Mesenchymal stem cell (in vitro differentiated cells and primary cell): Measurements from ENCODE around the gene TMEM72.

ENCODE experiments used
- DNase-seq: peaks from one replicate; pipeline ENCODE4 v3.0.0-alpha.2; 2013
- H2AFZ ChIP-seq: one replicate; pipeline ENCODE4 v1.6.1; 2013; ENCODE audit warnings: low read depth, mild to moderate bottlenecking, control low read depth, inconsistent platforms, low read length, moderate library complexity
- H2AK5ac ChIP-seq: 2 replicates; pipeline ENCODE4 v1.6.1; 2013; ENCODE audit warnings: low read length, moderate library complexity, mild to moderate bottlenecking, inconsistent platforms; ENCODE audit not compliant: severe bottlenecking
- H2BK120ac ChIP-seq: one replicate; pipeline ENCODE4 v1.6.1; 2013; ENCODE audit warnings: low read depth, mild to moderate bottlenecking, inconsistent platforms, low read length, moderate library complexity
- H2BK12ac ChIP-seq, 2 experiments: one replicate each; pipeline ENCODE4 v1.6.1; 2013; ENCODE audit warnings: inconsistent platforms in 2 of 2, low read length in 2 of 2, mild to moderate bottlenecking in 2 of 2, moderate library complexity in 2 of 2, control low read depth in 1 of 2
- H2BK15ac ChIP-seq: one replicate; pipeline ENCODE4 v1.6.1; 2013; ENCODE audit warnings: mild to moderate bottlenecking, low read depth, inconsistent platforms; ENCODE audit not compliant: poor library complexity, severe bottlenecking
- H2BK5ac ChIP-seq: 2 replicates; pipeline ENCODE4 v1.6.1; 2013; ENCODE audit warnings: low read depth, mild to moderate bottlenecking, low read length, control low read depth, inconsistent platforms; ENCODE audit not compliant: poor library complexity, severe bottlenecking
- H3K14ac ChIP-seq, 2 experiments: one replicate each; pipeline ENCODE4 v1.6.1; 2013; ENCODE audit warnings: inconsistent platforms in 2 of 2, low read length in 2 of 2, control low read depth in 1 of 2, mild to moderate bottlenecking in 1 of 2, moderate library complexity in 1 of 2
- H3K18ac ChIP-seq, 2 experiments: one replicate each; pipeline ENCODE4 v1.6.1; 2013; ENCODE audit warnings: inconsistent platforms in 2 of 2, low read length in 2 of 2, control low read depth in 1 of 2, low read depth in 1 of 2, mild to moderate bottlenecking in 1 of 2
- H3K23ac ChIP-seq, 2 experiments: one replicate each; pipeline ENCODE4 v1.6.1; 2013; ENCODE audit warnings: inconsistent platforms in 2 of 2, low read length in 2 of 2, mild to moderate bottlenecking in 2 of 2, moderate library complexity in 2 of 2, control low read depth in 1 of 2
- H3K27ac ChIP-seq: 2 replicates; pipeline ENCODE4 v1.5.1; 2013; ENCODE audit warnings: mild to moderate bottlenecking, moderate library complexity, low read length, control low read depth, inconsistent platforms; ENCODE audit not compliant: poor library complexity, severe bottlenecking
- H3K27me3 ChIP-seq, 2 experiments: 2 replicates each; pipeline versions ENCODE4 v1.6.1 to v1.7.0; 2013; ENCODE audit warnings: low read length in 2 of 2, mild to moderate bottlenecking in 2 of 2, moderate library complexity in 2 of 2, control low read depth in 1 of 2, inconsistent platforms in 1 of 2; ENCODE audit not compliant: control insufficient read depth in 1 of 2, insufficient read depth in 1 of 2
- H3K36me3 ChIP-seq, 2 experiments: 2 replicates each; pipeline versions ENCODE4 v1.6.1 to v1.7.0; 2013; ENCODE audit warnings: low read length in 2 of 2, control low read depth in 1 of 2, inconsistent platforms in 1 of 2, low read depth in 1 of 2, mild to moderate bottlenecking in 1 of 2; ENCODE audit not compliant: insufficient read depth in 2 of 2, control insufficient read depth in 1 of 2
- H3K4ac ChIP-seq, 2 experiments: one replicate each; pipeline ENCODE4 v1.6.1; 2013; ENCODE audit warnings: inconsistent platforms in 2 of 2, low read length in 2 of 2, mild to moderate bottlenecking in 2 of 2, moderate library complexity in 2 of 2, control low read depth in 1 of 2, low read depth in 1 of 2
- H3K4me1 ChIP-seq: 2 replicates; pipeline ENCODE4 v1.6.1; 2013; ENCODE audit warnings: low read depth, low read length, control low read depth; ENCODE audit not compliant: control insufficient read depth, insufficient read depth
- H3K4me2 ChIP-seq: 2 replicates; pipeline ENCODE4 v1.6.1; 2013; ENCODE audit warnings: low read length, mild to moderate bottlenecking, inconsistent platforms; ENCODE audit not compliant: poor library complexity, severe bottlenecking
- H3K4me3 ChIP-seq, 2 experiments: 2 replicates each; pipeline versions ENCODE4 v1.5.1 to v1.7.0; 2013; ENCODE audit warnings: low read length in 2 of 2, mild to moderate bottlenecking in 2 of 2, control low read depth in 1 of 2, low read depth in 1 of 2; ENCODE audit not compliant: insufficient read depth in 1 of 2
- H3K79me1 ChIP-seq: replicated peaks from 2 replicates; pipeline ENCODE4 v1.6.1; 2013; ENCODE audit warnings: mild to moderate bottlenecking, control low read depth, low read length, inconsistent platforms; ENCODE audit not compliant: poor library complexity, severe bottlenecking
- H3K9ac ChIP-seq: 2 replicates; pipeline ENCODE4 v1.7.0; 2013; ENCODE audit warnings: mild to moderate bottlenecking, low read length, moderate library complexity
- H3K9me3 ChIP-seq: 2 replicates; pipeline ENCODE4 v1.7.0; 2013; ENCODE audit warnings: mild to moderate bottlenecking, low read length; ENCODE audit not compliant: control insufficient read depth
- H4K8ac ChIP-seq: one replicate; pipeline ENCODE4 v1.6.1; 2013; ENCODE audit warnings: inconsistent platforms, mild to moderate bottlenecking, low read length, moderate library complexity
- H4K91ac ChIP-seq: one replicate; pipeline ENCODE4 v1.6.1; 2013; ENCODE audit warnings: mild to moderate bottlenecking, low read length, inconsistent platforms
- WGBS: methylation state at CpG from one replicate; pipeline ENCODE4 v1.1.7; 2013; ENCODE audit warnings: mixed read lengths; 5-methylcytosine and 5-hydroxymethylcytosine counted together

The TMEM72 gene

GRCh38 chr10:44879531-44879899, 31.6 kb upstream of the TMEM72 start:
- H3K79me1 ChIP-seq, result no peaks in the 10 kb centered on the region
- H2BK15ac ChIP-seq, result peak overlapping the region; percentile 39
- no peak overlapping the region for H2AFZ ChIP-seq
- no peak overlapping the region for H2BK5ac ChIP-seq
- peak overlapping the region; percentile 22 for H2BK120ac ChIP-seq
- H3K36me3 ChIP-seq, result no peaks in the 10 kb centered on the region
- H3K9me3 ChIP-seq, result no peaks in the 10 kb centered on the region
- H3K23ac ChIP-seq, result no peak overlapping the region
- H3K4me3 ChIP-seq, result peak overlapping the region in 1 of 2 experiments; percentile 79
- 56% methylated on average over 14 of the region's 14 CpGs for WGBS
- H4K91ac ChIP-seq, result peak overlapping the region; percentile 9
- no peak overlapping the region for H3K27ac ChIP-seq
- peak overlapping the region; percentile 84 for H4K8ac ChIP-seq
- peak overlapping the region; percentile 88 for H3K9ac ChIP-seq
- H3K18ac ChIP-seq, result peak overlapping the region in 1 of 2 experiments; percentile 52
- peaks cover 9% of the 10 kb centered on the region for H3K4me1 ChIP-seq
- peak overlapping the region in 1 of 2 experiments; percentile 30 for H3K14ac ChIP-seq
- peaks cover 31 to 36% of the 10 kb centered on the region in 2 experiments for H3K27me3 ChIP-seq
- peak overlapping the region in 1 of 2 experiments; percentile 5 for H3K4ac ChIP-seq
- peak overlapping the region; percentile 65 to 70 for H2BK12ac ChIP-seq
- H2AK5ac ChIP-seq, result no peak overlapping the region
- peak overlapping the region; percentile 78 for H3K4me2 ChIP-seq
- DNase-seq, result no peak

- H3K4me2 ChIP-seq, result no peak overlapping the region
- H2BK120ac ChIP-seq, result no peak overlapping the region
- H3K14ac ChIP-seq, result no peak overlapping the region
- H3K9ac ChIP-seq, result peak overlapping the region; percentile 88
- no peak overlapping the region for H3K18ac ChIP-seq
- H3K27ac ChIP-seq, result no peak overlapping the region
- H3K23ac ChIP-seq, result no peak overlapping the region
- H4K91ac ChIP-seq, result no peak overlapping the region
- H3K4ac ChIP-seq, result no peak overlapping the region
- H2BK12ac ChIP-seq, result peak overlapping the region in 1 of 2 experiments; percentile 45
- H3K79me1 ChIP-seq, result no peaks in the 10 kb centered on the region
- no peak overlapping the region for H2AK5ac ChIP-seq
- H4K8ac ChIP-seq, result no peak overlapping the region
- H2AFZ ChIP-seq, result no peak overlapping the region
- H3K4me3 ChIP-seq, result no peak overlapping the region
- H3K27me3 ChIP-seq, result peaks cover 31 to 36% of the 10 kb centered on the region in 2 experiments
- no peak for DNase-seq
- H3K36me3 ChIP-seq, result no peaks in the 10 kb centered on the region
- H3K9me3 ChIP-seq, result no peaks in the 10 kb centered on the region
- H3K4me1 ChIP-seq, result peaks cover 9% of the 10 kb centered on the region
- H2BK15ac ChIP-seq, result no peak overlapping the region
- no peak overlapping the region for H2BK5ac ChIP-seq
- 93% methylated on average over 17 of the region's 17 CpGs for WGBS
Measured at GRCh38 chr10:44880090-44880715, 30.9 kb upstream of the TMEM72 start.

GRCh38 chr10:44881649-44882048, 29.5 kb upstream of the TMEM72 start:
- Histone ChIP-seq H3K36me3 (no peaks in the 10 kb centered on the region), H2BK12ac (no peak overlapping the region), H3K4me3 (no peak overlapping the region), H3K27ac (no peak overlapping the region), H3K4me2 (no peak overlapping the region), H3K18ac (no peak overlapping the region), H2BK15ac (no peak overlapping the region), H2AK5ac (no peak overlapping the region), H3K27me3 (peaks cover 31 to 41% of the 10 kb centered on the region in 2 experiments), H3K14ac (no peak overlapping the region), H3K79me1 (no peaks in the 10 kb centered on the region), H4K91ac (peak overlapping the region; percentile 21), H2BK120ac (no peak overlapping the region), H3K9me3 (no peaks in the 10 kb centered on the region), H2AFZ (no peak overlapping the region), H3K23ac (no peak overlapping the region), H4K8ac (no peak overlapping the region), H3K4ac (no peak overlapping the region), H3K9ac (no peak overlapping the region), H3K4me1 (peaks cover 9% of the 10 kb centered on the region), H2BK5ac (no peak overlapping the region)
- DNase-seq, result no peak
- 89% methylated on average over 6 of the region's 7 CpGs for WGBS

GRCh38 chr10:44882166-44882720, 28.9 kb upstream of the TMEM72 start:
- no peak overlapping the region for H4K8ac ChIP-seq
- H3K9ac ChIP-seq, result no peak overlapping the region
- H3K36me3 ChIP-seq, result no peaks in the 10 kb centered on the region
- no peaks in the 10 kb centered on the region for H3K9me3 ChIP-seq
- H3K4me1 ChIP-seq, result peaks cover 9% of the 10 kb centered on the region
- H3K14ac ChIP-seq, result no peak overlapping the region
- H4K91ac ChIP-seq, result no peak overlapping the region
- H3K79me1 ChIP-seq, result no peaks in the 10 kb centered on the region
- no peak overlapping the region for H2BK120ac ChIP-seq
- no peak overlapping the region for H3K4me2 ChIP-seq
- no peak overlapping the region for H2BK15ac ChIP-seq
- H2BK5ac ChIP-seq, result no peak overlapping the region
- H3K27ac ChIP-seq, result no peak overlapping the region
- no peak overlapping the region for H2BK12ac ChIP-seq
- DNase-seq, result no peak
- WGBS, result 78% methylated on average over 4 of the region's 6 CpGs
- H3K4ac ChIP-seq, result no peak overlapping the region
- no peak overlapping the region for H2AK5ac ChIP-seq
- no peak overlapping the region for H2AFZ ChIP-seq
- H3K4me3 ChIP-seq, result no peak overlapping the region
- no peak overlapping the region for H3K23ac ChIP-seq
- H3K18ac ChIP-seq, result no peak overlapping the region
- H3K27me3 ChIP-seq, result peaks cover 31 to 41% of the 10 kb centered on the region in 2 experiments
